Suprapubic skin (tissue), 4 donors: ENCODE measurements around the gene FBP1.

Source experiments
- CTCF ChIP-seq, 2 donors: fragments of 200-600 bp in 1 of 2; fragments of 450-650 bp in 1 of 2; sonication (generic) in 1 of 2; IDR thresholded peaks; one replicate each; pipeline ENCODE4 v1.5.1; 2016 to 2019; ENCODE audit warnings: antibody characterized with exemption in 2 of 2, mild to moderate bottlenecking in 1 of 2, moderate library complexity in 1 of 2
- EP300 ChIP-seq: sonication (generic); formaldehyde crosslinking; IDR thresholded peaks from one replicate; pipeline ENCODE4 v1.6.1; 2017; ENCODE audit warnings: antibody characterized with exemption
- POLR2A ChIP-seq, 2 donors: fragments of 450-650 bp; IDR thresholded peaks; one replicate each; pipeline ENCODE4 v1.6.1; 2017; ENCODE audit warnings: antibody characterized with exemption in 2 of 2, mild to moderate bottlenecking in 2 of 2, moderate library complexity in 2 of 2
- POLR2AphosphoS5 ChIP-seq, 3 donors: sonication (generic); formaldehyde crosslinking; IDR thresholded peaks; one replicate each; pipeline ENCODE4 v1.6.1; 2017; ENCODE audit warnings: antibody characterized with exemption in 3 of 3

GRCh38 chr9:94642501-94642900 is 3.2 kb upstream of the FBP1 start:
- TF ChIP-seq CTCF (IDR thresholded peaks at IDR 0.05) (no peak), EP300 (no peak), POLR2A (IDR thresholded peaks at IDR 0.05) (no peak), POLR2AphosphoS5 (IDR thresholded peaks at IDR 0.05) (no peak)
